WTC11 (cell line): ENCODE measurements around the gene SNRNP70. TPM values are rescaled to one million over a fixed set of nuclear protein-coding genes. Genes with fewer than 3 reads are reported as not detected.

Experiments
- ATAC-seq: fragments of 200-7000 bp; cut with Tn5 transposase; 2 replicates; pipeline ENCODE4 v1.10.0; 2021; ENCODE audit warnings: mild to moderate bottlenecking, moderate library complexity
- CTCF ChIA-PET: fragments of 300-600 bp; sonication (Branson Sonifier 250); formaldehyde crosslinking; loops from one replicate; lab custom pipeline; 2021; ENCODE audit warnings: antibody characterized with exemption; lab: Charles Lee
- POLR2A ChIA-PET: fragments of 350-600 bp; sonication (Branson Sonifier 250); formaldehyde crosslinking; loops from one replicate; lab custom pipeline; 2021; ENCODE audit warnings: antibody characterized with exemption; lab: Charles Lee
- DNase-seq: peaks from one replicate; pipeline ENCODE4 v3.0.0; 2021; ENCODE audit warnings: low spot score
- H3K27ac Mint-ChIP-seq: 2 replicates; pipeline ENCODE4 v1.8.0; 2021; ENCODE audit warnings: mixed read lengths
- H3K27me3 Mint-ChIP-seq: 2 replicates; pipeline ENCODE4 v1.8.0; 2021; ENCODE audit warnings: low read depth, mild to moderate bottlenecking, moderate library complexity, mixed read lengths
- H3K36me3 Mint-ChIP-seq: 2 replicates; pipeline ENCODE4 v1.8.0; 2021; ENCODE audit warnings: mixed read lengths
- H3K4me1 Mint-ChIP-seq: 2 replicates; pipeline ENCODE4 v1.8.0; 2022; ENCODE audit warnings: mixed read lengths
- H3K4me3 Mint-ChIP-seq: 2 replicates; pipeline ENCODE4 v1.8.0; 2021; ENCODE audit warnings: mild to moderate bottlenecking, moderate library complexity, mixed read lengths
- H3K9me3 Mint-ChIP-seq: 2 replicates; pipeline ENCODE4 v1.8.0; 2021; ENCODE audit warnings: mixed read lengths
- ATF6 ChIP-seq: sonication (generic); formaldehyde crosslinking; IDR thresholded peaks from 2 replicates; pipeline ENCODE4 v1.8.1; 2023; ENCODE audit warnings: mild to moderate bottlenecking, missing genetic modification reagents
- ELF4 ChIP-seq: sonication (generic); formaldehyde crosslinking; IDR thresholded peaks from 2 replicates; pipeline ENCODE4 v1.8.1; 2022; ENCODE audit warnings: low read depth, mild to moderate bottlenecking, moderate library complexity, missing genetic modification reagents
- ERG ChIP-seq: fragments of 250-450 bp; sonication (Bioruptor Pico); IDR thresholded peaks from 2 replicates; pipeline ENCODE4 v1.8.0; 2021; ENCODE audit warnings: mild to moderate bottlenecking
- FOXP1 ChIP-seq: sonication (generic); formaldehyde crosslinking; IDR thresholded peaks from 2 replicates; pipeline ENCODE4 v1.8.0; 2022; ENCODE audit warnings: missing genetic modification reagents, mild to moderate bottlenecking, moderate library complexity, borderline replicate concordance
- FOXP4 ChIP-seq: sonication (generic); formaldehyde crosslinking; IDR thresholded peaks from 2 replicates; pipeline ENCODE4 v1.8.0; 2022; ENCODE audit warnings: mild to moderate bottlenecking, missing genetic modification reagents
- GRHL2 ChIP-seq: fragments of 250-450 bp; sonication (Bioruptor Pico); IDR thresholded peaks from 2 replicates; pipeline ENCODE4 v1.8.0; 2022; ENCODE audit warnings: mild to moderate bottlenecking, moderate library complexity; ENCODE audit not compliant: insufficient replicate concordance, severe bottlenecking
- GTF2I ChIP-seq: fragments of 250-450 bp; sonication (Bioruptor Pico); conservative IDR thresholded peaks from 2 replicates; pipeline ENCODE4 v1.4.0; 2021; ENCODE audit warnings: mild to moderate bottlenecking
- HMGXB4 ChIP-seq: sonication (generic); formaldehyde crosslinking; IDR thresholded peaks from 2 replicates; pipeline ENCODE4 v1.8.1; 2023; ENCODE audit warnings: mild to moderate bottlenecking, moderate library complexity, missing genetic modification reagents
- IRF1 ChIP-seq: sonication (generic); formaldehyde crosslinking; IDR thresholded peaks from 2 replicates; pipeline ENCODE4 v1.8.0; 2023; ENCODE audit warnings: missing genetic modification reagents
- MXD4 ChIP-seq: fragments of 250-450 bp; sonication (Bioruptor Pico); IDR thresholded peaks from 2 replicates; pipeline ENCODE4 v1.8.0; 2021; ENCODE audit warnings: mild to moderate bottlenecking, moderate library complexity, borderline replicate concordance
- NR2C2 ChIP-seq: sonication (generic); formaldehyde crosslinking; IDR thresholded peaks from 2 replicates; pipeline ENCODE4 v1.8.0; 2022; ENCODE audit warnings: mild to moderate bottlenecking, missing genetic modification reagents
- PREB ChIP-seq: sonication (generic); formaldehyde crosslinking; IDR thresholded peaks from 2 replicates; pipeline ENCODE4 v1.8.1; 2022; ENCODE audit warnings: mild to moderate bottlenecking, missing genetic modification reagents, moderate library complexity, borderline replicate concordance
- PRRX2 ChIP-seq: fragments of 250-450 bp; sonication (Bioruptor Pico); IDR thresholded peaks from 2 replicates; pipeline ENCODE4 v1.8.0; 2021; ENCODE audit warnings: mild to moderate bottlenecking
- RELA ChIP-seq: sonication (generic); formaldehyde crosslinking; IDR thresholded peaks from 2 replicates; pipeline ENCODE4 v1.8.1; 2022; ENCODE audit warnings: missing genetic modification reagents, mild to moderate bottlenecking, borderline replicate concordance
- RORB ChIP-seq: fragments of 250-450 bp; sonication (Bioruptor Pico); IDR thresholded peaks from 2 replicates; pipeline ENCODE4 v1.9.0; 2021; ENCODE audit warnings: mild to moderate bottlenecking
- USF1 ChIP-seq: sonication (generic); formaldehyde crosslinking; IDR thresholded peaks from 2 replicates; pipeline ENCODE4 v1.8.0; 2022; ENCODE audit warnings: mild to moderate bottlenecking, missing genetic modification reagents
- ZBTB43 ChIP-seq: sonication (generic); formaldehyde crosslinking; IDR thresholded peaks from 2 replicates; pipeline ENCODE4 v1.8.1; 2023; ENCODE audit warnings: mild to moderate bottlenecking, missing genetic modification reagents
- ZNF263 ChIP-seq: sonication (generic); formaldehyde crosslinking; IDR thresholded peaks from 2 replicates; pipeline ENCODE4 v1.8.1; 2022; ENCODE audit warnings: low read depth, mild to moderate bottlenecking, moderate library complexity, missing genetic modification reagents
- ZNF416 ChIP-seq: fragments of 250-450 bp; sonication (Bioruptor Pico); IDR thresholded peaks from 2 replicates; pipeline ENCODE4 v1.9.0; 2021; ENCODE audit warnings: mild to moderate bottlenecking, inconsistent platforms
- ZNF671 ChIP-seq: fragments of 250-450 bp; sonication (Bioruptor Pico); IDR thresholded peaks from 2 replicates; pipeline ENCODE4 v1.8.0; 2021; ENCODE audit warnings: mild to moderate bottlenecking
- total RNA-seq: library from RNA; stranded (reverse); gene quantifications from 3 replicates; pipeline ENCODE4 v1.2.3, GENCODE V29; 2021

Gene SNRNP70
- total RNA-seq, 1 experiment from 2014 or later, result 266 TPM

GRCh38 chr19:49103331-49104085, 18.3 kb downstream of the SNRNP70 start:
- TF ChIP-seq RELA (CRISPR knock-in tag), result no peak
- no peak for TF ChIP-seq ZNF263 (CRISPR knock-in tag)
- TF ChIP-seq USF1 (CRISPR knock-in tag), result no peak
- TF ChIP-seq FOXP1 (CRISPR knock-in tag), result no peak
- TF ChIP-seq PREB (CRISPR knock-in tag), result no peak
- no peak for TF ChIP-seq FOXP4 (CRISPR knock-in tag)
- TF ChIP-seq MXD4, result no peak
- no peak for TF ChIP-seq IRF1 (CRISPR knock-in tag)
- TF ChIP-seq ATF6, result no peak
- TF ChIP-seq ZNF416 (CRISPR knock-in tag), result no peak
- TF ChIP-seq ZBTB43, result no peak
- DNase-seq, result no peak
- no peak for ATAC-seq
- H3K4me3 Mint-ChIP-seq, result no peak overlapping the region
- peaks cover 18% of the 10 kb centered on the region for H3K4me1 Mint-ChIP-seq
- H3K27me3 Mint-ChIP-seq, result no peaks in the 10 kb centered on the region
- H3K27ac Mint-ChIP-seq, result no peak overlapping the region
- no peaks in the 10 kb centered on the region for H3K9me3 Mint-ChIP-seq
- POLR2A ChIA-PET, result no interaction called here
- peaks cover 58% of the 10 kb centered on the region for H3K36me3 Mint-ChIP-seq
- CTCF ChIA-PET, result no interaction called here

GRCh38 chr19:49104229-49104864, 19.1 kb downstream of the SNRNP70 start:
- H3K4me3 Mint-ChIP-seq, result no peak overlapping the region
- CTCF ChIA-PET, result interaction anchor here (0.6 to 2.8 kb wide), 5 partner anchors 9 to 105 kb away, joined by 3 to 30 read pairs (median 3); partner anchors contain the start of gene LIN7B
- H3K4me1 Mint-ChIP-seq, result peaks cover 20% of the 10 kb centered on the region
- DNase-seq (no peak), ATAC-seq (no peak)
- peak overlapping the region; percentile 37; the same call in 1 of the 2 replicates for H3K27ac Mint-ChIP-seq
- peaks cover 57% of the 10 kb centered on the region for H3K36me3 Mint-ChIP-seq
- POLR2A ChIA-PET, result no interaction called here
- no peaks in the 10 kb centered on the region for H3K27me3 Mint-ChIP-seq
- no peaks in the 10 kb centered on the region for H3K9me3 Mint-ChIP-seq
- TF ChIP-seq ERG (CRISPR knock-in tag) (no peak), FOXP4 (CRISPR knock-in tag) (no peak), GRHL2 (CRISPR knock-in tag) (no peak), HMGXB4 (CRISPR knock-in tag) (no peak), GTF2I (no peak), PRRX2 (CRISPR knock-in tag) (no peak), RORB (CRISPR knock-in tag) (no peak), ELF4 (CRISPR knock-in tag) (no peak), NR2C2 (CRISPR knock-in tag) (no peak), MXD4 (no peak), ZNF671 (CRISPR knock-in tag) (no peak)
